ENCODE results near the gene NMRK1.
A peak's percentile ranks its signal among the peaks of the same experiment; 100 is the strongest.

The NMRK1 gene

GRCh38 chr9:75047506-75047905 lies 40.4 kb downstream of the NMRK1 start:
- Histone ChIP-seq H3K4me3 (ENCODE audit: low read depth, low read length) (no peak overlapping the region), H3K9me3 (ENCODE audit: control insufficient read depth, insufficient read depth, low read length) (no peaks in the 10 kb centered on the region), H3K36me3 (ENCODE audit: control insufficient read depth, insufficient read depth, low read length) (no peaks in the 10 kb centered on the region), H3K27me3 (ENCODE audit: control insufficient read depth, insufficient read depth, low read length) (no peaks in the 10 kb centered on the region), H3K4me1 (ENCODE audit: control insufficient read depth, insufficient read depth, low read length) (no peaks in the 10 kb centered on the region), H3K9ac (ENCODE audit: low read depth, low read length) (no peak overlapping the region)

- Histone ChIP-seq H3K27me3 (ENCODE audit: control insufficient read depth, insufficient read depth, low read length) (no peaks in the 10 kb centered on the region), H3K4me1 (ENCODE audit: control insufficient read depth, insufficient read depth, low read length) (no peaks in the 10 kb centered on the region), H3K36me3 (ENCODE audit: control insufficient read depth, insufficient read depth, low read length) (no peaks in the 10 kb centered on the region), H3K4me3 (ENCODE audit: low read depth, low read length) (no peak overlapping the region), H3K9me3 (ENCODE audit: control insufficient read depth, insufficient read depth, low read length) (no peaks in the 10 kb centered on the region), H3K9ac (ENCODE audit: low read depth, low read length) (no peak overlapping the region)
Observed at GRCh38 chr9:75046725-75047345, 41.1 kb downstream of the NMRK1 start.

GRCh38 chr9:75041041-75041440 lies 46.9 kb downstream of the NMRK1 start:
- Histone ChIP-seq H3K4me3 (ENCODE audit: low read depth, low read length) (no peak overlapping the region), H3K36me3 (ENCODE audit: control insufficient read depth, insufficient read depth, low read length) (no peaks in the 10 kb centered on the region), H3K9ac (ENCODE audit: low read depth, low read length) (no peak overlapping the region), H3K4me1 (ENCODE audit: control insufficient read depth, insufficient read depth, low read length) (no peaks in the 10 kb centered on the region), H3K9me3 (ENCODE audit: control insufficient read depth, insufficient read depth, low read length) (no peaks in the 10 kb centered on the region), H3K27me3 (ENCODE audit: control insufficient read depth, insufficient read depth, low read length) (no peaks in the 10 kb centered on the region)

DNA sequence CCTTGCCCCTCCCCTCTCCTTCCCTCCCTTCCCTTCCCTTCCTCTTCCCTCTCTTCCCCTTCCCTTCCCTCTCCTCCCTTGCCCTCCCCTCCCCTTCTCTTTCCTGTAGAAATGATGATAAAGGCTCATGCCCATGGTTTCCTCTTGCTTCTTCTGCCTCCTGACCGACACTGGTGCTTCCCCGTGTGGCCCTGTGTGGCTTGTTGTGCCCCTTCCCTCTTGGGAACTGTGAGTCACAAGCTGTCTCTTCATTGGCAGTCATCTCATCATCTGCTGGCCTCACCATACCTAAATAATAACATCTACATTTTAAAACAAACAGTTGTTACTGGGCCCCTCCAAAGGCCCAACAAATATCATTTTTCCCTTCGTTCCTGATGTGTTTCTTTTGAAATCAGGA lies 48.2 kb downstream of the NMRK1 start:
- Histone ChIP-seq H3K4me1 (ENCODE audit: control insufficient read depth, insufficient read depth, low read length) (no peaks in the 10 kb centered on the region), H3K36me3 (ENCODE audit: control insufficient read depth, insufficient read depth, low read length) (no peaks in the 10 kb centered on the region), H3K9ac (ENCODE audit: low read depth, low read length) (no peak overlapping the region), H3K27me3 (ENCODE audit: control insufficient read depth, insufficient read depth, low read length) (no peaks in the 10 kb centered on the region), H3K4me3 (ENCODE audit: low read depth, low read length) (no peak overlapping the region), H3K9me3 (ENCODE audit: control insufficient read depth, insufficient read depth, low read length) (no peaks in the 10 kb centered on the region)

- H3K4me3 ChIP-seq (ENCODE audit: low read depth, low read length) = no peak overlapping the region
- H3K36me3 ChIP-seq (ENCODE audit: control insufficient read depth, insufficient read depth, low read length) = no peaks in the 10 kb centered on the region
- H3K27me3 ChIP-seq (ENCODE audit: control insufficient read depth, insufficient read depth, low read length) = no peaks in the 10 kb centered on the region
- no peaks in the 10 kb centered on the region for H3K4me1 ChIP-seq (ENCODE audit: control insufficient read depth, insufficient read depth, low read length)
- H3K9me3 ChIP-seq (ENCODE audit: control insufficient read depth, insufficient read depth, low read length) = no peaks in the 10 kb centered on the region
- H3K9ac ChIP-seq (ENCODE audit: low read depth, low read length) = no peak overlapping the region
Observed at GRCh38 chr9:75039009-75039408, 48.9 kb downstream of the NMRK1 start.

DNA sequence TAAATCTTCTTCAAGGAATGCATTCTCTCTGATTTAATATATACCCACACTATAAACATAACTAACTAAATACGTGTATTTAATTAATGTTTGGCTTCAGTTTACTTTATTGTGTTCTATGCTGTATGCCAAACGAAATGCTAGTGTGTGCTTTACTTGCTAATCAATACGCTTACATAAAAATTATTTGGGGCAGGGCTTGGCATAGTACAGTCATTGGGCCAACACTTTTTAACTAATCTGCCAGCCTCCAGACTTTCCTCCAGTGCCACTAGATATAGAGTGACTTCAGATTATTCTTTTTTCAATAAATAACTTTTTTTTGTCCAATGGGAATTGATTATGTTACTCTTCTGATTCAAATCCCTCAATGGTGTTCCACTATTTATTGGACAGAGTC lies 51.2 kb downstream of the NMRK1 start:
- Histone ChIP-seq H3K9ac (ENCODE audit: low read depth, low read length) (no peak overlapping the region), H3K4me3 (ENCODE audit: low read depth, low read length) (no peak overlapping the region), H3K27me3 (ENCODE audit: control insufficient read depth, insufficient read depth, low read length) (no peaks in the 10 kb centered on the region), H3K36me3 (ENCODE audit: control insufficient read depth, insufficient read depth, low read length) (no peaks in the 10 kb centered on the region), H3K9me3 (ENCODE audit: control insufficient read depth, insufficient read depth, low read length) (no peaks in the 10 kb centered on the region), H3K4me1 (ENCODE audit: control insufficient read depth, insufficient read depth, low read length) (no peaks in the 10 kb centered on the region)

DNA sequence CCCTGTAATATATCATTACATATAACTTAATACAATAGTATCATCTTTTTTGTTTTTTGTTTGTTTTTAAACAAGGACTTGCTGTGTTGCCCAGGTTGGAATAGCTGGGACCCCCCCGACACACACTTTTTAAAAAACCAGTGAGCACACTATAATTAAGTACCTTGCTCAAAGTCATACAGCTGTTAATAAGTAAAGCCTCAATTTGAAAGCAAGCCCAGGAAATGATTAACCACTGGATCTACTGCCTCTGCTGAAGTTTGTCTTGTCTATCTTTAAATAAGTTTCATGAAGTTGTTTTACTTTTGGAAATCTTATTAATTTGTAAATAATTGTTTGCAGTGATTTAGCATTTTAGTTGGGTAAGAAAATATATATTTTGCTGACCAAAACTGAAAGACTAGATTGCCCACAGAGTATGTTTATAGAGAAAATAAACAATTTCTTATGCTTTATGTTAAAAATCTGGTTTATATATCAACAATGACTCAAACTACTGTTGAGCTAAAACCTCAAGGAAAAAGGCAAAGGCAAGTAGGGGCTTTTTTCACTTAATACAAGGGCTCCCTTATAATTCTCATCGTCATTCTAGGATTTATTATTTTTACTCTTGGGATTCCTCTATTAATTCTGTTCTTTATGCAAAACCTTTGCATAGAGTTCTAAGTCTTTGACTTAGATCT lies 54.0 kb downstream of the NMRK1 start:
- Histone ChIP-seq H3K36me3 (ENCODE audit: control insufficient read depth, insufficient read depth, low read length) (no peaks in the 10 kb centered on the region), H3K4me3 (ENCODE audit: low read depth, low read length) (no peak overlapping the region), H3K4me1 (ENCODE audit: control insufficient read depth, insufficient read depth, low read length) (no peaks in the 10 kb centered on the region), H3K27me3 (ENCODE audit: control insufficient read depth, insufficient read depth, low read length) (no peaks in the 10 kb centered on the region), H3K9ac (ENCODE audit: low read depth, low read length) (no peak overlapping the region), H3K9me3 (ENCODE audit: control insufficient read depth, insufficient read depth, low read length) (no peaks in the 10 kb centered on the region)

GRCh38 chr9:75027187-75028107 lies 60.5 kb downstream of the NMRK1 start:
- peak overlapping the region; percentile 87 for H3K4me3 ChIP-seq (ENCODE audit: low read depth, low read length)
- H3K9ac ChIP-seq (ENCODE audit: low read depth, low read length) = peak overlapping the region; percentile 76
- no peaks in the 10 kb centered on the region for H3K4me1 ChIP-seq (ENCODE audit: control insufficient read depth, insufficient read depth, low read length)
- H3K36me3 ChIP-seq (ENCODE audit: control insufficient read depth, insufficient read depth, low read length) = no peaks in the 10 kb centered on the region
- no peaks in the 10 kb centered on the region for H3K27me3 ChIP-seq (ENCODE audit: control insufficient read depth, insufficient read depth, low read length)
- no peaks in the 10 kb centered on the region for H3K9me3 ChIP-seq (ENCODE audit: control insufficient read depth, insufficient read depth, low read length)

- H3K9me3 ChIP-seq (ENCODE audit: control insufficient read depth, insufficient read depth, low read length) = no peaks in the 10 kb centered on the region
- H3K9ac ChIP-seq (ENCODE audit: low read depth, low read length) = no peak overlapping the region
- no peak overlapping the region for H3K4me3 ChIP-seq (ENCODE audit: low read depth, low read length)
- no peaks in the 10 kb centered on the region for H3K4me1 ChIP-seq (ENCODE audit: control insufficient read depth, insufficient read depth, low read length)
- no peaks in the 10 kb centered on the region for H3K36me3 ChIP-seq (ENCODE audit: control insufficient read depth, insufficient read depth, low read length)
- no peaks in the 10 kb centered on the region for H3K27me3 ChIP-seq (ENCODE audit: control insufficient read depth, insufficient read depth, low read length)
Observed at GRCh38 chr9:75023846-75024245, 64.1 kb downstream of the NMRK1 start.

- Histone ChIP-seq H3K4me1 (ENCODE audit: control insufficient read depth, insufficient read depth, low read length) (no peaks in the 10 kb centered on the region), H3K4me3 (ENCODE audit: low read depth, low read length) (no peak overlapping the region), H3K27me3 (ENCODE audit: control insufficient read depth, insufficient read depth, low read length) (no peaks in the 10 kb centered on the region), H3K9me3 (ENCODE audit: control insufficient read depth, insufficient read depth, low read length) (no peaks in the 10 kb centered on the region), H3K9ac (ENCODE audit: low read depth, low read length) (no peak overlapping the region), H3K36me3 (ENCODE audit: control insufficient read depth, insufficient read depth, low read length) (peaks cover 3% of the 10 kb centered on the region)
Observed at GRCh38 chr9:75019654-75020053, 68.3 kb downstream of the NMRK1 start.

DNA sequence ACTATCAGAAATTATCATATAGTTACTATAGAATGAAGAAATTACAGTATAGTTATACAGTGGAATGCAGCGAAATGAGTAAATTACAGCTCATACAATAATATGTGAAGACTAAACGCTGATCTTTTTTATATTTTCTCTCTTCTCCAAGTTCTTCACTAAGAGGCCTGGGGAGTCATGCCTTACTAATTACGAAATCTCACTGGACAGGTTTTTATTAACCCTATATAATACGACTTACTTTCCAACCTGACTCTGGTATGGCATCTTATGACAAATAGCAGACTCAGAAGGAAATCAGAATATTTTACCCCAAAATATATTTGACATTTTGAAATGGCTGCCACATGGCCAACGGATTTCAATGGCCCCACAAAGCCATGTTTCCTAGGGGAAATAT lies 68.9 kb downstream of the NMRK1 start:
- Histone ChIP-seq H3K27me3 (ENCODE audit: control insufficient read depth, insufficient read depth, low read length) (no peaks in the 10 kb centered on the region), H3K9ac (ENCODE audit: low read depth, low read length) (no peak overlapping the region), H3K4me3 (ENCODE audit: low read depth, low read length) (no peak overlapping the region), H3K4me1 (ENCODE audit: control insufficient read depth, insufficient read depth, low read length) (no peaks in the 10 kb centered on the region), H3K36me3 (ENCODE audit: control insufficient read depth, insufficient read depth, low read length) (peaks cover 3% of the 10 kb centered on the region), H3K9me3 (ENCODE audit: control insufficient read depth, insufficient read depth, low read length) (no peaks in the 10 kb centered on the region)

Measured in iPS-15b (cell line).